Activated CD8-positive, alpha-beta T cell treated with anti-CD3 and anti-CD28 coated beads for 36 hours (primary cell): Measurements from ENCODE around the gene UBE2G1. TPM values are rescaled to one million over a fixed set of nuclear protein-coding genes. Genes with fewer than 3 reads are reported as not detected.
"Not testable (repeated sequence)": the region's sequence is repeated elsewhere in the genome, so short reads cannot be mapped to it uniquely, and the experiment has no call there.

Experiments used
- ATAC-seq: fragments of 200-7000 bp; cut with Tn5 transposase; one replicate; pipeline ENCODE4 v1.10.0; 2021; ENCODE audit warnings: mild to moderate bottlenecking, moderate library complexity
- CTCF ChIA-PET: fragments of 350-600 bp; sonication (Branson Sonifier 250); formaldehyde crosslinking; loops from one replicate; lab custom pipeline; 2021; ENCODE audit warnings: antibody characterized with exemption; lab: Charles Lee
- POLR2A ChIA-PET: fragments of 350-600 bp; sonication (Branson Sonifier 250); formaldehyde crosslinking; loops from one replicate; lab custom pipeline; 2021; ENCODE audit warnings: antibody characterized with exemption; lab: Charles Lee
- DNase-seq: peaks from one replicate; pipeline ENCODE4 v3.0.0-alpha.2; 2020
- H3K27ac Mint-ChIP-seq: one replicate; pipeline ENCODE4 v1.8.0; 2021; ENCODE audit warnings: mild to moderate bottlenecking, mixed read lengths
- H3K27me3 Mint-ChIP-seq: one replicate; pipeline ENCODE4 v1.8.0; 2021; ENCODE audit warnings: mixed read lengths
- H3K36me3 Mint-ChIP-seq: one replicate; pipeline ENCODE4 v1.8.0; 2021; ENCODE audit warnings: low read depth, mixed read lengths
- H3K4me1 Mint-ChIP-seq: one replicate; pipeline ENCODE4 v1.8.0; 2021; ENCODE audit warnings: low read depth, mixed read lengths
- H3K4me3 Mint-ChIP-seq: one replicate; pipeline ENCODE4 v1.8.0; 2021; ENCODE audit warnings: mild to moderate bottlenecking, moderate library complexity, mixed read lengths
- H3K9me3 Mint-ChIP-seq: one replicate; pipeline ENCODE4 v1.8.0; 2021; ENCODE audit warnings: mixed read lengths
- intact Hi-C: fragments of 100-400 bp; cut with micrococcal nuclease; formaldehyde crosslinking; loops from one replicate; pipeline ENCODE4 v1.10.0; 2022
- total RNA-seq, 2 experiments: library from RNA; stranded (reverse); gene quantifications; one replicate each; pipeline ENCODE4 v1.2.3, GENCODE V29; 2021
- TF ChIP-seq, protein P1 (sequence below): fragments of 200-600 bp; IDR thresholded peaks from one replicate; pipeline ENCODE4 v1.8.0; 2022; ENCODE audit warnings: antibody characterized with exemption, mild to moderate bottlenecking

The UBE2G1 gene
- total RNA-seq, 2 experiments from 2014 or later, result 40.2 to 44.0 TPM

DNA sequence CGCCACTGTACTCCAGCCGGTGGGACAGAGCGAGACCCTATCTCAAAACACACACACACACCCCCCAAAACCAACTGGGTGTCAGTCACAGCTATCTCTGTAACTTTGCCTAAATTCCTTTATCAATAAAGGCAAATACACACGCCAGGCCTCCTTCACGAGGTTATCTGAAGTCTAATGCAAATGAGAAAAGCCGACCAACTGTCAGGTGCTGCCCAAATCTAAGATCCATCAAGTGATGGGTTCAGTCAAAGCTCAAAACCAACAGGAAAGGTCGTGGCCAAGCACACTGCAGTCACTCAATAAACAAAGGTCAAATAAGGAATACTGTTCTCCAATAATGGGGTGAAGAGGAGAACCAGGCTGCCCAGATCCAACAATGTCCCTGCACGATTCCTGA lies 103.8 kb downstream of the UBE2G1 start:
- peak; percentile 15 for DNase-seq
- H3K4me3 Mint-ChIP-seq, result peak overlapping the region; percentile 91
- no peaks in the 10 kb centered on the region for H3K27me3 Mint-ChIP-seq
- H3K9me3 Mint-ChIP-seq, result peaks cover 9% of the 10 kb centered on the region
- ATAC-seq, result no peak
- ChIA-PET POLR2A (interaction anchor here (0.8 to 2.1 kb wide), 8 partner anchors 8 to 103 kb away, joined by 3 to 9 read pairs (median 4); no protein-coding TSS in a partner anchor), CTCF (interaction anchor here (0.7 to 2.2 kb wide), 3 partner anchors 12 to 158 kb away, joined by 3 to 6 read pairs (median 3); no protein-coding TSS in a partner anchor)
- peaks cover 34% of the 10 kb centered on the region for H3K4me1 Mint-ChIP-seq
- TF ChIP-seq, protein P1, sequence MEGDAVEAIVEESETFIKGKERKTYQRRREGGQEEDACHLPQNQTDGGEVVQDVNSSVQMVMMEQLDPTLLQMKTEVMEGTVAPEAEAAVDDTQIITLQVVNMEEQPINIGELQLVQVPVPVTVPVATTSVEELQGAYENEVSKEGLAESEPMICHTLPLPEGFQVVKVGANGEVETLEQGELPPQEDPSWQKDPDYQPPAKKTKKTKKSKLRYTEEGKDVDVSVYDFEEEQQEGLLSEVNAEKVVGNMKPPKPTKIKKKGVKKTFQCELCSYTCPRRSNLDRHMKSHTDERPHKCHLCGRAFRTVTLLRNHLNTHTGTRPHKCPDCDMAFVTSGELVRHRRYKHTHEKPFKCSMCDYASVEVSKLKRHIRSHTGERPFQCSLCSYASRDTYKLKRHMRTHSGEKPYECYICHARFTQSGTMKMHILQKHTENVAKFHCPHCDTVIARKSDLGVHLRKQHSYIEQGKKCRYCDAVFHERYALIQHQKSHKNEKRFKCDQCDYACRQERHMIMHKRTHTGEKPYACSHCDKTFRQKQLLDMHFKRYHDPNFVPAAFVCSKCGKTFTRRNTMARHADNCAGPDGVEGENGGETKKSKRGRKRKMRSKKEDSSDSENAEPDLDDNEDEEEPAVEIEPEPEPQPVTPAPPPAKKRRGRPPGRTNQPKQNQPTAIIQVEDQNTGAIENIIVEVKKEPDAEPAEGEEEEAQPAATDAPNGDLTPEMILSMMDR, result no peak
- intact Hi-C loops, result no loop called here
- H3K36me3 Mint-ChIP-seq, result peaks cover 28% of the 10 kb centered on the region
- H3K27ac Mint-ChIP-seq, result peak overlapping the region; percentile 90

DNA sequence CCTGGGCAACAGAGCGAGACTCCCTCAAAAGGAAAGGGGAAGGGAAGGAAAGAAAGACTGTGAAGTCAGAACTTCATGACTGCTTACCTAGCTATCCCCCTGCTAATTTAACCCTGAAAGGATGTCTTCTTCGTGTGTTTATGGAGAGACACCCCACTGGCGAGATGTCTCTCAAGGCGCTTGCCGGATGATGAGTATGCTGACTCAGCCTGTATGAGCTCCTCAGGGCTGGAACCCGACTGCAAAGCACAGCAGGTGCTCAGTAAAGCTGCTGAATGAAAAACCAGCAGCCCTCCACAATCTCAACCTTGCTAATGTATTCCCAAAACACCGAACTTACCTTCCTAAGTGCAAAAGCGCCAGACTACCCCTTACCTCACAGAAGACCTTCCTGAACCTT lies 105.0 kb downstream of the UBE2G1 start:
- peaks cover 40% of the 10 kb centered on the region for H3K36me3 Mint-ChIP-seq
- ChIA-PET CTCF (interaction anchor here (1.0 to 4.8 kb wide), 4 partner anchors 12 to 61 kb away, joined by 4 to 37 read pairs (median 5); no protein-coding TSS in a partner anchor), POLR2A (interaction anchor here (0.9 to 1.6 kb wide), 3 partner anchors 45 to 276 kb away, joined by 3 to 4 read pairs (median 3); no protein-coding TSS in a partner anchor)
- peaks cover 9% of the 10 kb centered on the region for H3K9me3 Mint-ChIP-seq
- no peak for DNase-seq
- TF ChIP-seq, protein P1, result no peak
- H3K4me3 Mint-ChIP-seq, result no peak overlapping the region
- H3K27me3 Mint-ChIP-seq, result no peaks in the 10 kb centered on the region
- no peak for ATAC-seq
- peaks cover 47% of the 10 kb centered on the region for H3K4me1 Mint-ChIP-seq
- no peak overlapping the region for H3K27ac Mint-ChIP-seq
- intact Hi-C loops, result no loop called here

DNA sequence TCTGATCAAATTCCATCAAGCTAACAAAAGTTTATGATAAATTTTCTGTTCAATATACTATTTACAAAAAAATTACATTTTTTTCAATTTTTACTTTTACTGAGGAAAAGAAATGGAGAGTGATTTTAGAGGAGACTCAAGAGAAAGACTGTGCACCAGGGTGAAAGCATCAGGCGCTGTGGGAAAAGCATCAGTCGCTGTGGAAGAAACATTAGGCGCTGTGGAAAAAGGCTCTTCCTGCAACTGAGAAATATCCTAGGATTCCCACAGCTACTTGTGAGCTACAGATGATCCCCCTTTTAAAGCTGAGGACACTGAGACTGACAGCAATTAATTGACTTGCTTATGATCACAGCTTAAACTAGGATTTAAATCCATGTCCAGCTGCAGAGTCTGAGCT lies 107.6 kb downstream of the UBE2G1 start:
- no peaks in the 10 kb centered on the region for H3K27me3 Mint-ChIP-seq
- no peak overlapping the region for H3K4me3 Mint-ChIP-seq
- TF ChIP-seq, protein P1, result no peak
- H3K4me1 Mint-ChIP-seq, result peaks cover 48% of the 10 kb centered on the region
- ATAC-seq (no peak), DNase-seq (no peak)
- intact Hi-C loops, result no loop called here
- ChIA-PET POLR2A (interaction anchor here (0.5 to 1.6 kb wide), 3 partner anchors 9 to 86 kb away, joined by 3 to 4 read pairs (median 4); no protein-coding TSS in a partner anchor), CTCF (interaction anchor here (1.1 to 4.8 kb wide), 2 partner anchors 9 to 162 kb away, joined by 3 to 37 read pairs; no protein-coding TSS in a partner anchor)
- peaks cover 46% of the 10 kb centered on the region for H3K36me3 Mint-ChIP-seq
- H3K9me3 Mint-ChIP-seq, result peaks cover 9% of the 10 kb centered on the region
- no peak overlapping the region for H3K27ac Mint-ChIP-seq

DNA sequence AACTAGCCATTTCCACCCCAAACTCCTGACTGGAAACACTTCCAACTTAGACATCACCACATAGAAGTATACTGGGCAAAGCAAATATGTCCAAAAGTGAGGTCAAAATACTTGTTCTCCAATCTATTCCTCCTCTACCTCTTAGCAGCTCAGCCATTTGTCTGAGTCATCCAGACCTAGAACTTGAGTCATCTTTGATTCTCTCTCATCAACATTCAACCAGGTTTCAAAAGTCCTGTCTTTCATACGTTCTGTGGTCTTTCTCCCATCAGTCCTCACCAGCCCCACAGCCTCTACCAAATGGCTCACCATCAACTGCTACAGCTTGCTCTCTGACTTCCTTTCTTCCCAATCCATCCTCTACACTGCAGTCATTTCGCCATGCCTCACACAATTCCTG lies 109.5 kb downstream of the UBE2G1 start:
- no peak for DNase-seq
- intact Hi-C loops, result no loop called here
- Mint-ChIP-seq H3K27ac (peak overlapping the region; percentile 0), H3K4me3 (no peak overlapping the region), H3K27me3 (no peaks in the 10 kb centered on the region), H3K4me1 (peaks cover 47% of the 10 kb centered on the region), H3K9me3 (peaks cover 9% of the 10 kb centered on the region), H3K36me3 (peaks cover 49% of the 10 kb centered on the region)
- TF ChIP-seq, protein P1, result no peak
- ChIA-PET CTCF (interaction anchor here (1.1 to 4.8 kb wide), 2 partner anchors 7 to 10 kb away, joined by 3 to 37 read pairs; no protein-coding TSS in a partner anchor), POLR2A (interaction anchor here (1.3 to 2.2 kb wide), 2 partner anchors 11 to 12 kb away, joined by 3 to 6 read pairs; no protein-coding TSS in a partner anchor)
- ATAC-seq, result peak; percentile 66

DNA sequence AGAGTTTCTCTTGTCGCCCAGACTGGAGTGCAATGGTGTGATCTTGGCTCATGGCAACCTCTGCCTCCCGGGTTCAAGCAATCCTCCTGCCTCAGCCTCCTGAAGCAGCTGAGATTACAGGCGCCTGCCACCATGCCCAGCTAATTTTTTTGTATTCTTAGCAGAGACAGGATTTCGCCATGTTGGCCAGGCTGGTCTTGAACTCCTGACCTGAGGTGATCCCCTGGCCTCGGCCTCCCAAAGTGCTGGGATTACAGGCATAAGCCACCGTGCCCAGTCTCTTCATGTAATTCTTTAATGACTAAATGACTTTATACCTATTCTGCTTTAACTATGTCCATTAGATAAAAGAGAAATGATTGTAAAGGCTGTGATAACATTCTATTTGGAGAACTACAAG lies 111.2 kb downstream of the UBE2G1 start:
- intact Hi-C loops, H3K27me3 Mint-ChIP-seq, H3K27ac Mint-ChIP-seq, H3K4me3 Mint-ChIP-seq, CTCF ChIA-PET, H3K9me3 Mint-ChIP-seq, ATAC-seq, DNase-seq: not testable (repeated sequence)
- POLR2A ChIA-PET, result interaction anchor here (2.0 to 2.2 kb wide), 2 partner anchors 8 to 10 kb away, joined by 5 to 6 read pairs; partner anchors contain the start of gene ANKFY1
- peaks cover 46% of the 10 kb centered on the region for H3K4me1 Mint-ChIP-seq
- H3K36me3 Mint-ChIP-seq, result peaks cover 38% of the 10 kb centered on the region
